Gastrocnemius medialis (tissue), 4 donors: Measurements from ENCODE around the gene ARHGEF11. TPM values are rescaled to one million over a fixed set of nuclear protein-coding genes. Genes with fewer than 3 reads are reported as not detected.

Experiments
- ATAC-seq, 2 donors: fragments of 150-250 bp; one replicate each; pipeline ENCODE4 v1.9.1; 2016
- DNase-seq, 2 donors: peaks; one replicate each; pipeline ENCODE4 v3.0.0-alpha.2; 2019
- H3K27ac ChIP-seq, 4 donors: fragments of 200-600 bp; sonication (generic); 1 replicate in 1 of 4; 2 replicates in 3 of 4; pipeline ENCODE4 v1.5.1; 2016 to 2018; ENCODE audit warnings: mild to moderate bottlenecking in 2 of 4, moderate library complexity in 1 of 4
- H3K27me3 ChIP-seq, 3 donors: fragments of 200-600 bp; sonication (generic) in 2 of 3; 1 replicate in 1 of 3; 2 replicates in 2 of 3; pipeline versions ENCODE4 v1.5.1 to v1.6.0; 2016 to 2019; ENCODE audit warnings: mild to moderate bottlenecking in 1 of 3, moderate library complexity in 1 of 3
- H3K36me3 ChIP-seq, 2 donors: fragments of 200-600 bp; sonication (generic) in 1 of 2; one replicate each; pipeline ENCODE4 v1.5.1; 2017 to 2018
- H3K4me1 ChIP-seq, 2 donors: fragments of 200-600 bp; sonication (generic) in 1 of 2; one replicate each; pipeline ENCODE4 v1.5.1; 2016 to 2017; ENCODE audit warnings: mild to moderate bottlenecking in 2 of 2
- H3K4me3 ChIP-seq, 4 donors: fragments of 200-600 bp; sonication (generic) in 3 of 4; 1 replicate in 1 of 4; 2 replicates in 3 of 4; pipeline ENCODE4 v1.5.1; 2016 to 2019; ENCODE audit warnings: mild to moderate bottlenecking in 2 of 4
- H3K9me3 ChIP-seq, 3 donors: fragments of 200-600 bp; sonication (generic) in 2 of 3; 1 replicate in 1 of 3; 2 replicates in 2 of 3; pipeline ENCODE4 v1.5.1; 2016 to 2019
- CTCF ChIP-seq, 5 experiments: fragments of 450-650 bp in 3 of 5; fragments of 200-600 bp in 2 of 5; sonication (generic) in 2 of 5; IDR thresholded peaks in 4 of 5; conservative IDR thresholded peaks in 1 of 5; 1 replicate in 4 of 5; 2 replicates in 1 of 5; pipeline ENCODE4 v1.5.1; 2016 to 2019; ENCODE audit warnings: antibody characterized with exemption in 5 of 5, mild to moderate bottlenecking in 3 of 5, moderate library complexity in 3 of 5
- POLR2A ChIP-seq, 2 donors: fragments of 450-650 bp; IDR thresholded peaks; one replicate each; pipeline ENCODE4 v1.6.1; 2017; ENCODE audit warnings: antibody characterized with exemption in 2 of 2, mild to moderate bottlenecking in 2 of 2, moderate library complexity in 2 of 2
- in situ Hi-C, 4 donors: fragments of 200-750 bp; cut with MboI; loops; one replicate each; pipeline versions ENCODE4 v1.15.0 to v1.8.0; 2017; ENCODE audit warnings: low sequenced_read_pairs in 4 of 4
- intact Hi-C: fragments of 100-400 bp; cut with DNase I; formaldehyde crosslinking; loops from one replicate; pipeline ENCODE4 v1.15.1; 2023; ENCODE audit warnings: low total_unique reads
- total RNA-seq, 4 donors: library from RNA; depleted of rRNA; stranded (reverse); fragments of >200 nt; gene quantifications; one replicate each; pipeline versions ENCODE4 v1.1.0 to v1.2.3, GENCODE V29; 2016

Gene ARHGEF11
- total RNA-seq, 4 donors from 2014 or later, result 19.5 to 33.4 (median 27.7) TPM

DNA sequence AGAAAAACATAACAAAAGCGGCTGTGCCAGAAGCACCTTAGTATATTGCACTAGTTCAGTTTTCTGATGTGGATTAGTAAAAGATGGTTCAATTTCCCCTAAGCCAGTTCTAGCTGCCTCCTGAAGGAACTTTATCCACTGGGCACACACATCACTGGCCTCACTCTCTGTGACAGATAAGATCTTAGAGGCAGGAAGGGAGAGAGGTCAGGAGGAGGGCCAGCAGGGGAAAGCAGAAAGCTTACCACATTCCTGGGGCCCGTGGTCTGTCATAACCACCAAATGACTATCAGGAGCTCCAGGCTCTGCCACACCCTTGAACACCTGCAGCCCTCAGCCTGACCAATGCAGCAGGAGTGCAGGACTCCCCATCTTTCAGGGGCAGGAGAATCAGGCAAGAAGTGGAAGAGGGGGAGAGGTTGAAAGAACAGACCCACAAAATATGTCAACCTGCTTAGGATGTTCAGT is 87.3 kb downstream of the ARHGEF11 start:
- no peaks in the 10 kb centered on the region for H3K27me3 ChIP-seq
- ATAC-seq (no peak), DNase-seq (no peak)
- H3K4me1 ChIP-seq, result peaks cover 0 to 20% of the 10 kb centered on the region in 2 donors
- peak overlapping the region in 2 of 4 donors; percentile 57 to 70 for H3K27ac ChIP-seq
- in situ Hi-C loops, result no loop called here
- TF ChIP-seq POLR2A (IDR thresholded peaks at IDR 0.05) (no peak), CTCF (IDR thresholded peaks at IDR 0.05 in 4 of 5, conservative IDR thresholded peaks at IDR 0.05 in 1 of 5) (no peak)
- peaks cover 0 to 76% of the 10 kb centered on the region in 2 donors for H3K36me3 ChIP-seq
- H3K4me3 ChIP-seq, result no peak overlapping the region
- H3K9me3 ChIP-seq, result no peaks in the 10 kb centered on the region
- intact Hi-C loops, result loop anchor here (10.0 kb wide), 1 partner anchor 117 kb away; no protein-coding TSS in a partner anchor

GRCh38 chr1:156957634-156958033 is 87.9 kb downstream of the ARHGEF11 start:
- Histone ChIP-seq H3K9me3 (no peaks in the 10 kb centered on the region), H3K4me1 (peaks cover 0 to 20% of the 10 kb centered on the region in 2 donors), H3K27me3 (no peaks in the 10 kb centered on the region), H3K27ac (no peak overlapping the region), H3K4me3 (no peak overlapping the region), H3K36me3 (peaks cover 0 to 70% of the 10 kb centered on the region in 2 donors)
- DNase-seq (no peak), ATAC-seq (no peak)
- intact Hi-C loops (loop anchor here (10.0 kb wide), 1 partner anchor 117 kb away; no protein-coding TSS in a partner anchor), in situ Hi-C loops (no loop called here)
- TF ChIP-seq POLR2A (IDR thresholded peaks at IDR 0.05) (no peak), CTCF (IDR thresholded peaks at IDR 0.05 in 4 of 5, conservative IDR thresholded peaks at IDR 0.05 in 1 of 5) (no peak)

GRCh38 chr1:156956333-156956732 is 89.2 kb downstream of the ARHGEF11 start:
- TF ChIP-seq CTCF (IDR thresholded peaks at IDR 0.05 in 4 of 5, conservative IDR thresholded peaks at IDR 0.05 in 1 of 5), result no peak
- TF ChIP-seq POLR2A (IDR thresholded peaks at IDR 0.05), result no peak
- ATAC-seq (no peak), DNase-seq (no peak)
- no peak overlapping the region for H3K4me3 ChIP-seq
- peaks cover 0 to 20% of the 10 kb centered on the region in 2 donors for H3K4me1 ChIP-seq
- no peak overlapping the region for H3K27ac ChIP-seq
- H3K9me3 ChIP-seq, result no peaks in the 10 kb centered on the region
- H3K27me3 ChIP-seq, result no peaks in the 10 kb centered on the region
- intact Hi-C loops (loop anchor here (10.0 kb wide), 1 partner anchor 118 kb away; no protein-coding TSS in a partner anchor), in situ Hi-C loops (no loop called here)
- peaks cover 0 to 68% of the 10 kb centered on the region in 2 donors for H3K36me3 ChIP-seq

GRCh38 chr1:156953571-156953970 is 92.0 kb downstream of the ARHGEF11 start:
- in situ Hi-C loops (no loop called here), intact Hi-C loops (loop anchor here (10.0 kb wide), 1 partner anchor 121 kb away; no protein-coding TSS in a partner anchor)
- Histone ChIP-seq H3K27me3 (no peaks in the 10 kb centered on the region), H3K27ac (no peak overlapping the region), H3K9me3 (no peaks in the 10 kb centered on the region), H3K36me3 (peaks cover 0 to 76% of the 10 kb centered on the region in 2 donors), H3K4me3 (no peak overlapping the region), H3K4me1 (peaks cover 0 to 4% of the 10 kb centered on the region in 2 donors)
- DNase-seq (no peak), ATAC-seq (no peak)
- TF ChIP-seq CTCF (IDR thresholded peaks at IDR 0.05 in 4 of 5, conservative IDR thresholded peaks at IDR 0.05 in 1 of 5), result no peak
- TF ChIP-seq POLR2A (IDR thresholded peaks at IDR 0.05), result no peak
